HG03095 (cell line): ENCODE measurements around the gene LTF.

Experiments used
- ATAC-seq: cut with Tn5 transposase; IDR thresholded peaks from one replicate; pipeline ENCODE4 v1.9.1; 2021; ENCODE audit warnings: moderate library complexity; ENCODE audit not compliant: unreplicated experiment

Gene LTF

DNA sequence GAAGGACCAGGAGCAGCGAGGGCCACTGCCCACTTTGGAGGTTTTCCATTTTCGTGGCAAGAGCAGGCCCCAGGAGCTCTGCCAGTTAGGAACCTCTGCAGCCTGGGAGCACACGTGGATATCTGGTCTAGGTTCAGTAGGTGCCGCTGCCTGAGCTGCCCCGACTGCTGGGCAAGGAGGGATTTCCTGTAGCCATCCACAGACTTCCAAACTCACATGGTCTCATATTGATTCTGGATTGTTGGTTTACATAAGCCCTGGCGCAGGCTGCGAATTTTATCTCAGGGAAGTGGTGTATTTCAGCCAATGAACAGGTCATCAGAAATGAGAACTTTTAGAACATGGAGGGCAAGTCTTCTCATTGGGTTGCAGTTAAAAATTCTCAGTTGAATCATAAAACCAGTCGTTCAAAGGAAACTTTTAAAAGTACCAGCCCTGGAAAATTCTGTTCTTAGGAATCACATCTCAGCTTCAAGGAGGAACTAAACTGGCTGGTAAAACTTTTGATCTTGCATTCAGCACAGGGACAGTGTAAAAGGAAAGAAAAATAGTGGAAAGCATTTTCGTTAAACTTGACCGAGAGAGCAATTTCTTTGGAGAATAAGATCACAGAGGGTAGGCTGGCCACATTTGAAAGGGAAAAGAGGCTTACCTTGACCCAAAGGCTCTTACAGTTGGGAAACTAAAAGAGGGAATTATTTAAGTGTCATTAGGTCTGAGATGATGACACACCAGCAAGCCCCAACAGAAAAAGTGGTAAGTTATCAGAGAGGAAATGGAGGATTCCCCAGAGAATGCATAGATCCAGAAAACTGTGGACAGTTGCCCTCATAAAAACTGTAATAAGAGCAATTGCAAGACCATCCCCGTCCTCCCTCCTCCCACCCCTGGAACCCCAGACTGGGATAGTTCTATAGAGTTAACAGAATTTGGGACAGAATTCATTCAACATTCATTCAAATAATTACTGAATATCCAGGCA is 26.7 kb upstream of the LTF start:
- no peak for ATAC-seq

DNA sequence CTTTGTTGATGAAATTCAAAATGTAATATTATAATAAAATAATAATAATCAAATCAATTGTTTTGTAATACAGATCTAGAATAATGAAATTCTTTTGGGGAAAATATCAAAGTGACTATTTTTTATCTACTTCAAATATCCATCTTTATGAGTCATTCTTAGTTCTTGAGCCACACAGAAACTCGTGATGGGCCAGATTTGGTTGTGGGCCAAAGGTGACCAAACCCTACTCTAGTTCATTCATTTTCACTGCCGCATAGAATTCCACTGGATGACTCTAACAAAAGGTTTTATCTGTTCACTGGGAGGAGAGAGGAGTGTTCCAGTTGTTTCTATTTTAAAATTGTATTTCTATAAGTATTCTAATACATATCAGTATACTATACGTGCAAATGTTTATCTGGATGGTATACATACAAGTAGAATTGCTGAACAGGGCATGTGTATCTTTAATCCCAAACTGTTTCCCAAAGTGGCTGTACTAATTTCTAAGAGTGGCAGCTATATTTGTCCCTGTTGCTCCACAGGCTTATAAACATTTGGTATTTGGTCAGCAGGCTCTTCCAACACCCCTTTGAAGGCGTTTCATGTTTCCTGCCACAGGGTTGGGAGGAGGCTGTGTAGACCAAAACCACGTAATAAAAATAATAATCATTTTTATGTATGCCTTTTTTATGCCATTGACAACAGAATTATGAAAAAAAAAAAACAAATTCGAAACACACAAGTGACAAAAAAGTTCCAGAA is 25.8 kb upstream of the LTF start:
- ATAC-seq, result no peak

- ATAC-seq, result no peak
Observed at GRCh38 chr3:46489875-46490274, 25.2 kb upstream of the LTF start.

- ATAC-seq, result no peak
Observed at GRCh38 chr3:46489381-46489780, 24.7 kb upstream of the LTF start.

DNA sequence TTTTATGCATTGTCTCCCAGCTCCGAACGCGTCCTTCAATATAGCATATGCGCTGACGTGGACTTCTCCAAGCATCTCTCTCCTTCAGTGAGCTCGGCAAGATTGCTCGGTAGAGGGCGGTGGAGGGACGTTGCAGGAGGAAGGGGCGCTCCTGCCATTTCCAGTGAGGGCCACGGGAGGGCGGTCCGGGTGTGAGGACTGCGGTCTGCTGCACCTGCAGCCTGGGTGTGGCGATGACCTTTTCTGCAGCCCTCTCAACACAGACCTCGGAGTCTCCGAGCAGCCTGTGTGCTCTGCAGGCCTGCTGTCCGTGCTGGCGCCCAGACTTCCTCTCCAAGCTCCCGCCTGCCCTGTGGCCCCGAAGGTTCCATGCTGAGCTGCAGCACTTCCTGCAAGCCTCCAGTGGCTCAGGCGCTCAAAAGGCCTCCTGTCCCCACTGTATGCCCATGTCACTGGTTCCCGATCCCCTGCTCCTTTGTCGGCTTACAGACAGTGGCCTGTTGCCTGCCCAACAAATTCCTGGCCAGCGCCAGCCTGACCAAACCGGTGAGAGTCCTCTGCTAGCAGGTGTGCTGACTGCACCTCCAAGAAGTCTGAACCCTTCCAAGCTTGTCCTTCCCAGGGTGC is 24.1 kb upstream of the LTF start:
- peak; percentile 89 for ATAC-seq

DNA sequence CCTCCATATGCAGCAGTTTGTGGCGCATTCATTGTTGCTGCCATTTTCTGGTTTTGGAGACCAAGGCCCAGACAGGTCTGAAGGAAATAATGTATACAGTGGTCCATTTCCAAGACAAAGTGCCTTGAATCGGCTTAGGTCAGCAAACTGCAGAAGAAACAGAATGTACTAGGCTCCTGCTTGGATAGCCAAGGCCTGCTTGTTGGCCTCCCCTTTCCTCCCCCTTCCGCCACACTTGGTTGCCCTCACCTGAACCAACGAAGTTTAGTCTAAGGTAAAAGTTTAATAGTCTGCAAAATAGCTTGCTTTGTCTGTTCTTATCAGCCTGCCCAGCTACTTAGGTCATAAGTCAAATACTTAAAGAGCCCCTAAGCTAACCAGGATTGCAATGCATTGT is 21.1 kb upstream of the LTF start:
- no peak for ATAC-seq

DNA sequence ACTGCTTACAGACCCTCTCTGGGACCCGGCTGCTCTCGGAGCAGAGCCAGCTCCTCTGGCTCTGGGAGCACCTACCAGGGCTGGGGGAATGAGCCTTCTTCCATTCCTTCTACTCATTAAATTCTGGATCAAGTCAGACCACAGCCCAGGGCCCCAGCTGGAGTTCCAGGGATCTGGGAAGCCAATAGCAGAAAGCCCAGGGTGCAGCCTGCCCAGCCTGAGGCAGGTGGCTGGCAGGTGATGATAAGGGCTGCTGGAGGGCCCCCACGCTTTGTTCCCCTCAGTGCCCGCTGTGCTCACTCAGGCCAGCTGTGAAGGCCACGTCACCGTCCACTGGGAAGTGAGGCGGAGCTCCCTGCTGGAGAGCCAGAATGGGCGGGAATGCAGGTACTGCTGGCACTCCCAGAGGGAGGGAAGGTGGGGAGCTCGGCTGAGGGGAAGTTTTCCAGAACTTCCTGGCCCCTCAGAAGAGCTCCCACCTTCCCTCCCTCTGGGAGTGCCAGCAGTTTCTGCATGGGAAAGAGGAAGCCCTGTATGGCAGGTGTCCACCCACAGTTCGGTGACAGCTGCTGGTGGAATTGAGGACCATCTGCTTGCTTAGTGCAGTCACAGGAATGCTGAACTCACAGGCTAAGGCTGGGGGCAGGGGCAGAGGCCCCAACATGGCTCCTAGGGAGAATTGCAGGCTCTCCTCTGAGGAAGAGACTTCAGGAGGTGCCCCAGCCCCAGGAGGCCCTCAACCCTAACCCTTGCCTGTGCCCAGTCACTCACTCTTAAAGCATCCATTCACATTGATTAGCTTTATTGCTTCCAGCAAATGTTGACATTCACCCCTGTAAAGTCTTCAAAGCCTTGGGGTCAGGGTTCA is 20.4 kb upstream of the LTF start:
- no peak for ATAC-seq

GRCh38 chr3:46484388-46484787 is 19.7 kb upstream of the LTF start:
- no peak for ATAC-seq

- no peak for ATAC-seq
Observed at GRCh38 chr3:46483825-46484224, 19.1 kb upstream of the LTF start.

GRCh38 chr3:46482632-46483350 is 18.1 kb upstream of the LTF start:
- no peak for ATAC-seq

- ATAC-seq, result no peak
Observed at GRCh38 chr3:46481636-46482035, 16.9 kb upstream of the LTF start.

GRCh38 chr3:46480491-46481195 is 15.9 kb upstream of the LTF start:
- ATAC-seq, result no peak

- no peak for ATAC-seq
Observed at GRCh38 chr3:46479696-46480095, 15.0 kb upstream of the LTF start.

DNA sequence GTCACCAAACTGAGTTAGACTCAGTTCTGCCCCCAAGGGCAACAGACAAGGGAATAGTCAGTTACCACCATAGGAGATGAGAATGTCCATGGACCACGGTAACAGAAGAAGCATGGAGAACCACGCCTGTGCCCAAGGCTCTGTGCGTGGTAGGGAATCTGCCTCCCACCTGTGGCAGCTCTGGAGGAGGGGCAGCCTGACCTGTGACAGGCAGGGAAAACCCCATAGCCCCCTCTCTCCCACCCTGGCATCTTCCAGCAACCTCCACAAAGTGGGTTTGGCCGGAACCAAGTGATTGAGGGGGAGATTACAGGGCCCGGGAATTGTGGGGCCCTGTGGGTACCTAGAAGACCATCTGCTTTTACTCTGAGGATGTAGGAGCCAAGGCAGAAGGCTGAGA is 14.3 kb upstream of the LTF start:
- ATAC-seq, result no peak

- ATAC-seq, result no peak
Observed at GRCh38 chr3:46478341-46478740, 13.6 kb upstream of the LTF start.

- ATAC-seq, result no peak
Observed at GRCh38 chr3:46477756-46478155, 13.1 kb upstream of the LTF start.

DNA sequence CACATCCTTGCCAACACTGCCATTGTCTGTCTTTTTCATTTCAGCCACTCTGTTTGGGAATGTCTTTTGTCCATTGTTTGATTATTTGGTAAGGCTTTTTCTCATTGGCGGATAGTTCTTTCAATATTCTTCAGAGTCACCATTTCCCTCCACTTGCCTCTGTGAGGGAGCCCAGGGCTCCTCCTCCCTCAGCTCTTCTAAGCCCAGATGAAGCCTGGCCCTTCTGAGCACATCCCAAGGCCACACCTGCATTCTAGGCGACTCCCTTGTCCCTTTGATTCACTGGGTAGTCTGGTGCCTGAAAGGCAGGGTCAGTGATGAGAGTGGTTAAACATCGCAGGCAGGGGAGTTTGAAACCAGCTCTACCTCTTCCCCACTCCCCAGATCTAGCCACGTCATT is 12.4 kb upstream of the LTF start:
- no peak for ATAC-seq

DNA sequence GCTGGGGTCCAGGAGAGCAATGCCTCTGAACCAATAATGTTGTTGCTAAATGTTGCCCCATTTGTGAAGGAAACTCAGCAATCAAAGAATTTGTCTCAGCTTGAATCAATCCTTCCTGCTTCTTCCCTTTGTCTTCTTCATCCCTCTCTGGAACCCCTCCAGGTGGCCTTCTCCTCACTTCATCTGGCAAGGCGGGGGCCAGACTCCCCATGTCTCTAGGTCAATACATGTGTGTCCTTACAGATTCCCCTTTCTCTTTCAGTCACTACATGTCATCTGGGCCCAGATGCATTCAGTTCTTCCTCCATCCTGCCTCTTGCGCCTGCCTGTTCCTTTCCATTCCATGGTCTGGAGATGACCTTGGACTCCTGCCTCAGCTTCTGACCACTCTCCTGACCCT is 8.0 kb upstream of the LTF start:
- ATAC-seq, result no peak

GRCh38 chr3:46471371-46471914 is 6.7 kb upstream of the LTF start:
- ATAC-seq, result no peak
